ENCODE measurements around the gene SYNE2. TPM values are rescaled to one million over a fixed set of nuclear protein-coding genes. Genes with fewer than 3 reads are reported as not detected.
"Not testable (repeated sequence)": the region's sequence is repeated elsewhere in the genome, so short reads cannot be mapped to it uniquely, and the experiment has no call there.

The SYNE2 gene
- total RNA-seq, 1 donor: 25.8 TPM

- no peak for DNase-seq (ENCODE audit: low read depth)
- TF ChIP-seq CTCF (IDR thresholded peaks at IDR 0.05; ENCODE audit: insufficient read depth, low read length): no peak
- no peak overlapping the region for H3K4me3 ChIP-seq (ENCODE audit: low read depth, low read length)
Observed at GRCh38 chr14:64208261-64208660, 355.5 kb downstream of the SYNE2 start.

GRCh38 chr14:64208981-64209380 lies 356.2 kb downstream of the SYNE2 start:
- TF ChIP-seq CTCF (IDR thresholded peaks at IDR 0.05; ENCODE audit: insufficient read depth, low read length): no peak
- H3K4me3 ChIP-seq (ENCODE audit: low read depth, low read length): no peak overlapping the region
- DNase-seq (ENCODE audit: low read depth): no peak

DNA sequence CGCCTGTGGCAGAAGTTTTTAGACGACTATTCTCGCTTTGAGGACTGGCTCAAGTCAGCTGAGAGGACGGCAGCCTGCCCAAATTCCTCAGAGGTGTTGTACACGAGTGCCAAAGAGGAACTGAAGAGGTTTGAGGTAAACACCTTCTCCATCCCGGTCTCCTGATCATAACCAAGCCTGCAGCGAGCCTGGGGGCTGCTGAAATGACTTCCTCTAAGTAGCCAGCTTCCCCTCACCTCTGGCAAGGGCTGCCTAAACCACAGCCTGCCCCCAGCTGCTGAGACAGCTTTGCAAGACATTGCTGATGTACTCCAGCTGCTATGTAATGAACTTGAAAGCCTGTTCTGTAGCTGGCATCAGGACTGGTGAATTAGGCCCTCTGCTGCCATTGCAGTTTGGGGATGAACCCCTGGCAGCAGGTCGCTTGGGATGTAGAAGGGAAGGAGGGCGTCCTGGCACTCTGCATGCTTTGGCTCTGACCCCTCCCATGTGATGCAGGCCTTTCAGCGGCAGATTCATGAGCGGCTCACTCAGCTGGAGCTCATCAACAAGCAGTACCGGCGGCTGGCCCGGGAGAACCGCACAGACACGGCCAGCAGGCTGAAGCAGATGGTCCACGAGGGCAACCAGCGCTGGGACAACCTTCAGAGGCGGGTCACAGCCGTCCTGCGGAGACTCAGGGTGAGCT lies 356.8 kb downstream of the SYNE2 start:
- TF ChIP-seq CTCF (IDR thresholded peaks at IDR 0.05; ENCODE audit: insufficient read depth, low read length): no peak
- peak; percentile 31 for DNase-seq (ENCODE audit: low read depth)
- H3K4me3 ChIP-seq (ENCODE audit: low read depth, low read length): no peak overlapping the region

GRCh38 chr14:64210216-64210615 lies 357.4 kb downstream of the SYNE2 start:
- no peak overlapping the region for H3K4me3 ChIP-seq (ENCODE audit: low read depth, low read length)
- TF ChIP-seq CTCF (IDR thresholded peaks at IDR 0.05; ENCODE audit: insufficient read depth, low read length): no peak
- DNase-seq (ENCODE audit: low read depth): no peak

DNA sequence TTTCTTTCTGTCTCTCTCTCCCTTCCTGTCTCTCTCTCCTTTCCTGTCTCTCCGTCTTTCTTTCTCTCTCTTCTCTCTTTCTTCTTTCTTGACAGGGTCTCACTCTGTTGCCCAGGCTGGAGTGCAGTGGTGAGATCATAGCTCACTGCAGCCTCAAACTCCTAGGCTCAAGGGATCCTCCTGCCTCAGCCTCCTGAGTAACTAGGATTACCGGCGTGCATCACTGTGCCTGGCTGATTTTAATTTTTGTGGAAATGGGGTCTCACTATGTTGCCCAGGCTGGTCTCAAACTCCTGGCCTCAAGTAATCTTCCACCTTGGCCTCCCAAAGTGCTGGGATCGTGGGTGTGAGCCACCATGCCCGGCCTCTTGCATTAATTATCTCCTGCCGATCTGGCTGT lies 358.1 kb downstream of the SYNE2 start:
- not testable (repeated sequence) for H3K4me3 ChIP-seq (ENCODE audit: low read depth, low read length)

DNA sequence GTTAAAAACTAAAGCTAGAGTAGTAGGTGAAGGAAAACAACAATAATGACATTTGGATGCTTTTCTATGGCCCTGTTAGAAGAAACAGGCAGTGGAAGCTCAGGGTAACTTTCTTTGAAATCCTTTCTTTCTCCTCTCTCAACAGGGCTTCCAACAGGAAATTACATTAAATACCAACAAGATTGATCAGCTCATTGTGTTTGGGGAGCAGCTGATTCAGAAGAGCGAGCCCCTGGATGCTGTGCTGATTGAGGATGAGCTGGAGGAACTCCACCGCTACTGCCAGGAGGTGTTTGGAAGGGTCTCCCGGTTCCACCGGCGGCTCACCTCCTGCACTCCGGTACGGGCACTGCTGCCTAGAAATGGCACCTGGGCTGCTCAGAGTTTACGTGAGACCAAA lies 359.9 kb downstream of the SYNE2 start:
- TF ChIP-seq CTCF (IDR thresholded peaks at IDR 0.05; ENCODE audit: insufficient read depth, low read length): no peak
- H3K4me3 ChIP-seq (ENCODE audit: low read depth, low read length): no peak overlapping the region
- no peak for DNase-seq (ENCODE audit: low read depth)

More for the DNA sequence above, 358.1 kb downstream of the SYNE2 start:
- not testable (repeated sequence) for DNase-seq (ENCODE audit: low read depth)

DNA sequence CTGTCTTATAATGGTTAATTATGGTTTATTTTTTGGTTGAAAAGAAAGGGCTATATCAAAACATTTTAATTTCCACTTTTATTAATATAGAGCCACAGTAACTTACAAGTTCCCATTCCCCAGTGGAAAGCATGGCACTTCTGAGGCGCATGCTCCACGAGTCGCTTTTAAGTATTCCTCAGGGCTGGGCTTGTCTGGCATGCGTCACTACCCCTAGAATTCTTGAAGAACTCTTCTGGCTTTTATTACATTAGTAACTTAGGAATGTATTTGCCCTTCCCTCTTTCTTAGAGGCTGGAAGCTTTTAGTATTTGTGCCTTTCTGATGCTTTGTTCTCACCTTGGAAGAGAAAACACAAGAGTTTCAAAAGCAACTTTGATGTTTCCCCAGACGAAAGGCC lies 360.3 kb downstream of the SYNE2 start:
- no peak for DNase-seq (ENCODE audit: low read depth)
- no peak for TF ChIP-seq CTCF (IDR thresholded peaks at IDR 0.05; ENCODE audit: insufficient read depth, low read length)
- H3K4me3 ChIP-seq (ENCODE audit: low read depth, low read length): no peak overlapping the region
